Measurements from ENCODE around the gene GCH1. TPM values are rescaled to one million over a fixed set of nuclear protein-coding genes. Genes with fewer than 3 reads are reported as not detected.
A peak's percentile ranks its signal among the peaks of the same experiment; 100 is the strongest.
"Not testable (repeated sequence)": the region's sequence is repeated elsewhere in the genome, so short reads cannot be mapped to it uniquely, and the experiment has no call there.

GCH1 gene
- total RNA-seq, 1 donor from 2014 or later, result 6.4 TPM

- ATAC-seq, result no peak
- intact Hi-C loops (cut with DNase I), result no loop called here
- no peak for DNase-seq (ENCODE audit: low spot score)
Observed at GRCh38 chr14:54916101-54916500, 13.5 kb upstream of the GCH1 start.

GRCh38 chr14:54909817-54910558 lies 7.4 kb upstream of the GCH1 start:
- intact Hi-C loops (cut with DNase I), result no loop called here
- DNase-seq (ENCODE audit: low spot score) (no peak), ATAC-seq (no peak)

- DNase-seq (ENCODE audit: low spot score); intact Hi-C loops (cut with DNase I); ATAC-seq: not testable (repeated sequence)
Observed at GRCh38 chr14:54908973-54909372, 6.3 kb upstream of the GCH1 start.

- no peak for ATAC-seq
- intact Hi-C loops (cut with DNase I), result no loop called here
- no peak for DNase-seq (ENCODE audit: low spot score)
Observed at GRCh38 chr14:54908190-54908589, 5.6 kb upstream of the GCH1 start.

DNA sequence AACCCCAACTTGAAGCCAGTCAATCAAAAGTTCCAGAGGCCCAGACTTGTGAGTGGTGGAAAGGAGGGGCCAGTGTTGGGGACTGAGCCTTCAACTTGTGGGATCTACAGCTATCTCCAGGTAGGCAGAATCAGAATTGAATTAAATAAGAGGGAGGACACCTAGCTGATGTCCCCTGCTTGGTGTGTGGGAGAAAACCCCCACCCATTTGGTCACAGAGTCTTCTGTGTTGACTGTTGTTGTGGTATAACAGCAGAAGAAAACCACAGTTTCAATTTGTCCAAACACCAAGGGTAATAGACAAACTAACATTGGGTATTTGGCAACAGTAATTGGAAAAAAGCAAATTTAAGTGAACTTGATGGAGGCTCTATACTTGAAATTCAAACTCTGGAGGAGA lies 3.4 kb upstream of the GCH1 start:
- intact Hi-C loops (cut with DNase I), result no loop called here
- ATAC-seq (no peak), DNase-seq (ENCODE audit: low spot score) (no peak)

- peak; percentile 68 for ATAC-seq
- intact Hi-C loops (cut with DNase I), result no loop called here
Observed at GRCh38 chr14:54902143-54902520, 494 bp downstream of the GCH1 start.

GRCh38 chr14:54901380-54902142 lies 1.1 kb downstream of the GCH1 start:
- intact Hi-C loops (cut with DNase I), result no loop called here
- DNase-seq (ENCODE audit: low spot score) (peak; percentile 64), ATAC-seq (peak; percentile 43)

More at GRCh38 chr14:54902143-54902520, 494 bp downstream of the GCH1 start:
- DNase-seq (ENCODE audit: low spot score), result peak; percentile 79

GRCh38 chr14:54899573-54899972 lies 3.1 kb downstream of the GCH1 start:
- intact Hi-C loops (cut with DNase I), result no loop called here
- DNase-seq (ENCODE audit: low spot score), result no peak
- ATAC-seq, result no peak

DNA sequence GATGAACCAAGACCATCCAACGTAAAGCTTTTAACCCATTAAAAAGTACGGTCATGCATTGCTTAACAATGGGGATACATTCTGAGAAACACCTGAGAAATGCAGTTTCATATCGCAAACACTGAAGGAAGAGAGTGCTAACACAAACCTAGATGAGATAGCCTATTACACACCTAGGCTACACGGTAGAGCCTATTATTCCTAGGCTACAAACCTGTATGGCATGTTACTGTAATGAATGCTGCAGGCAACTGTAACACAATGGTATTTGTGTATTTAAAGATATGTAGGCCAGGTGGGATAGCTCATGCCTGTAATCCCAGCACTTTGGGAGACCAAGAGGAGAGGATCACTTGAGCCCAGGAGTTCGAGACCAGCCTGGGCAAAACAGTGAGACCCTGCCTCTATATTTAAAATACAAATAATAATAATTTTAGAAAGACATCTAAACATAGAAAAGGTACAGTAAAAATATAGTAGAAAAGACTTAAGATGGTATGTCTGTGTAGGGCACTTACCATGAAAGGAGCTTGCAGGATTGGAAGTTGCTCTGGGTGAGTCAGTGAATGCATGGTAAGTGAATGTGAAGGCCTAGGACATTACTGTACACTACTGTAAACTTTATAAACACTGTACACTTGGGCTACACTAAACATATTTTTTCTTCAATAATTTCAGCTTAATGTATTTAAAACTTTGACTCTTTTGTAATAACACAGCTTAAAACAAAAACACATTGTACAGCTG lies 4.6 kb downstream of the GCH1 start:
- ATAC-seq; DNase-seq (ENCODE audit: low spot score); intact Hi-C loops (cut with DNase I): not testable (repeated sequence)

GRCh38 chr14:54895683-54896082 lies 6.9 kb downstream of the GCH1 start:
- DNase-seq (ENCODE audit: low spot score) (no peak), ATAC-seq (no peak)
- intact Hi-C loops (cut with DNase I), result no loop called here

- DNase-seq (ENCODE audit: low spot score), result no peak
- ATAC-seq, result no peak
- intact Hi-C loops (cut with DNase I), result no loop called here
Observed at GRCh38 chr14:54894995-54895394, 7.6 kb downstream of the GCH1 start.

DNA sequence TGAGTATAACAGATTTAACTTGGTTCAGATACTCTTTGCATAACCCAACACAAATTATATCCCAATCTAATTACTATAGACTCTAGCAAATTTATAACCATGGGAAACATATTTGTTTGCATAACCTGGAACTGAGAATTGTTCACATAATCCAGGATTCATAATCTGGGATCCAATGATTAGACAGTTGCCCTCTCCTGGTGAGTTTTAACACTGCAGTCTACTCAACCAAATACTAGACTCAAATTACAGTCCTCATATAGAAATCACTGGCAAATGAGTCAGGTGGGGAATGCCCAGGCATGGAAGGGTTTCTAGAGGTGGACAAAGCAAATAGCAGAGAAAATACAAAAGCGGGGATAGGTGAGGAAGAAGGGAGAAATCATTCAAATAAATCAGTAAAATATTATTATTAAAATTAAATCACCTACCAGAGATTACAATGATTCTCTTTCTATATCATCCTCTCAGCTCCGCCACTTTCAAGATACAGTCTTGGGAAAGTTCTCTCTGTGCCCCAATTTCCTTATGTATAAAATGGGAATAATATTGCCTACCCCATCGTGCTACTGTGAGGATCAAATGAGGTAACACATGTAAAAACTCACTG lies 9.4 kb downstream of the GCH1 start:
- ATAC-seq, result peak; percentile 63
- intact Hi-C loops (cut with DNase I), result no loop called here
- DNase-seq (ENCODE audit: low spot score), result no peak

DNA sequence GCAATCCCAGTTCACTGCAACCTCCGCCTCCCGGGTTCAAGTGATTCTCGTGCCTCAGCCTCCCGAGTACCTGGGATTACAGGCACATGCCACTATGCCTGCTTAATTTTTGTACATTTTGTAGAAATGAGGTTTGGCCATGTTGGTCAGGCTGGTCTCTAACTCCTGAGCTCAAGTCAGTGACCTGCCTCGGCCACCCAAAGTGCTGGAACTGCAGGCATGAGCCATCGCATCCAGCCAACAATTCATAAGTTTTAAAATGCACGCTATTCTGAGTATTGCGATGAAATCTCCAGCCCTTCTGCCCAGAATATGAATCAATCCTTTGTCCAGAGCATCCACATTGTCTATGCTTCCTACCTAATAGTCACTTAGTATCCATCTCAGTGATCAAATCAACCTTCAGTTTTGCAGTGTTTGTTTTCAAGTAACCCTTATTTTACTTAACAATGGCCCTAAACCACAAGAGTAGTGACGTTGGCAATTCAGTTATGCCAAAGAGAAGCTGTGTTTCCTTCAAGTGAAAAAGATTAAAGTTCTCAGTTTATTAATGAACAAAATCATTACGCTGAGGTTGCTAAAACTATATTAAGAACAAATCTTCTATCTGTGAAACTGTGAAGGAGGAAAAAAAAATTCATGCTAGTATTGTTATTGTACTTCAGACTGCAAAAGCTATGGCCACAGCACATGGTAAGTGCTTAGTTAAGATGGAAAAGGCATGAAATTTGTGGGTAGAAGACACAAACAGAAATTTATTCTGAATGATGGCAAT lies 11.0 kb downstream of the GCH1 start:
- no peak for DNase-seq (ENCODE audit: low spot score)
- intact Hi-C loops (cut with DNase I), result no loop called here
- ATAC-seq, result no peak

DNA sequence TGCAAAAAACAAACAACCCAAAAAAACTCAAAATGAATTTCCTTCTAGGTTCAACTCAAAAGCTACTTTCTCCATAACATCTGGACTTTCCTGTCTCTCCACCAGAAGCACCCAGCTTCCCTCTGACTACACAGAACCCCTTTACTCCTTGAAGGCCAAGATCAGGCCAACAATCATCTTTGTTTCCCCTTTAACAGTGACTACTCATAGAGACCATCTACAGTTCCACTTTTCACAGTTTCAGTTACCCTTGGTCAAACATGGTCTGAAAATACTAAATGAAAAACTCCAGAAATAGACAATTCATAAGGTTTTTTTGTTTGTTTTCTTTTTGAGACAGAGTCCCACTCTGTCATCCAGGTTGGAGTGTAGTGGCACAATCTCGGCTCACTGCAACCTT lies 11.8 kb downstream of the GCH1 start:
- intact Hi-C loops (cut with DNase I), result no loop called here
- DNase-seq (ENCODE audit: low spot score) (no peak), ATAC-seq (no peak)

DNA sequence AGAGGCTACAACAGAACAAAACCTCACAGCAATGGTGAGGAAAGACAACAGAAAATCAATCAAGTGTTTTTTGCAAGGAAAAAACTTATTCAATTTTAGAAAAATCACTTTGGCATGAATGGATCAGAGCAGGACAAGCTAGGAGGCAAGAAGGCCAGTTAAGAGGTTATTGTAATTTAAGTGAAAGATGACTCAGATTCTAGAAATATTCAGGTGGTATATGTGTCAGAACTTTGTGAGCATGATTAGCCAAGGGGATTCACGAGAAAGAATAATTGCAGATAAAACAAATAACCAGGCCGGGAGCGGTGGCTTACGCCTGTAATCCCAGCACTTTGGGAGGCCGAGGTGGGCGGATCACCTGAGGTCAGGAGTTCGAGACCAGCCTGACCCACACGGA lies 12.7 kb downstream of the GCH1 start:
- intact Hi-C loops (cut with DNase I), result no loop called here
- ATAC-seq (no peak), DNase-seq (ENCODE audit: low spot score) (no peak)

- ATAC-seq (peak; percentile 49), DNase-seq (ENCODE audit: low spot score) (no peak)
- intact Hi-C loops (cut with DNase I), result no loop called here
Observed at GRCh38 chr14:54882521-54882920, 20.1 kb downstream of the GCH1 start.

GRCh38 chr14:54881761-54882401 lies 20.7 kb downstream of the GCH1 start:
- intact Hi-C loops (cut with DNase I), result no loop called here
- DNase-seq (ENCODE audit: low spot score) (no peak), ATAC-seq (peak; percentile 80)

DNA sequence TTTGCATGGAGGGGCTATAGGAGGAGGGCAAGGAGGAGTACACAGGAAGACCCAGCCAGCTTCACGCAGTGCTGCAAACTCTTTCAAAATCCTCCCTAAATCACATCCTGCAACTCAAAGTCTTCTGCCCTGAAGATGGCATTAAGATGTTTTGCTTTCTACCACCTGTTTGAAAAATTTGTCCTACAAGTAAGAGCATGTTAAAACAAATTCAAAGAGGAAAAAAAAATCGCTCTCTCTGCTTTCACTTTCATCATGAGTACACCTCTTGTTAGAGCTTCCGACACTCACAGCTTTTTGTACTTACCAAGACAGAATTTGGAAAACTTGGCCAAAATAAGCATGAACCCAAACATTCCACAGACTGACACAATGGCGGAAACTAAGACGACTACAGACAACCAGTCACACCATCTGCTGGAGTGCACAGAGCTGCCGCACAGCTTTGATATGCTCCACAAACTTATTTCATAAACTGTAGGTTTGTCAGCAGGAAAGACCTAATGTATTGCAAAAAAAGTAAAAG lies 21.3 kb downstream of the GCH1 start:
- DNase-seq (ENCODE audit: low spot score) (no peak), ATAC-seq (peak; percentile 79)
- intact Hi-C loops (cut with DNase I), result no loop called here
